Retinal pigment epithelial cell (primary cell): Measurements from ENCODE around the gene TMEM202.
"Not testable (repeated sequence)": the region's sequence is repeated elsewhere in the genome, so short reads cannot be mapped to it uniquely, and the experiment has no call there.

Experiments used
- DNase-seq: peaks from one replicate; pipeline ENCODE4 v3.0.0-alpha.2; 2010; ENCODE audit warnings: low read depth
- H3K4me3 ChIP-seq: 2 replicates; pipeline ENCODE4 v1.5.1; 2011; ENCODE audit warnings: mild to moderate bottlenecking, low read length, control low read depth, moderate library complexity
- TF ChIP-seq, protein P1 (sequence below): conservative IDR thresholded peaks from 2 replicates; pipeline ENCODE4 v1.5.1; 2011; ENCODE audit warnings: low read depth, low read length, control low read depth, inconsistent platforms

The TMEM202 gene

DNA sequence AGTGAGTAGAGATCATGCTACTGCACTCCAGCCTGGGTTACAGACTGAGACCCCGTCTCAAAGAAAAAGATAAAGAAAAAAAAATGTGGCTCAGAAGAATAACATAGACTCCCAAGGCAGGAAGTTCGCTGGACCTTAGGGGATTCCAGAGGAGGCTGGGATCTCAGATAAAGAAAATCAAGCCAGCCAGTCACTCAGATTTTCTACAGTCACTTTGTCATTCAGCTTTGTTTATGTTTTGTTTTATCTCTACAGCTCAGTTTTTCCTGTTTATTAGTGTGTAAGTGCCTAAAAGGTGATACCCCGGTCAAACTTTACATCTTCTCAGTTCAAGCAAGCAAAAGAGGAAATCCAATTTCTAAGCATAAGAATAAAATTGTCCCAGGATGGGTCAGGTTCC lies 6.3 kb downstream of the TMEM202 start:
- TF ChIP-seq, protein P1, sequence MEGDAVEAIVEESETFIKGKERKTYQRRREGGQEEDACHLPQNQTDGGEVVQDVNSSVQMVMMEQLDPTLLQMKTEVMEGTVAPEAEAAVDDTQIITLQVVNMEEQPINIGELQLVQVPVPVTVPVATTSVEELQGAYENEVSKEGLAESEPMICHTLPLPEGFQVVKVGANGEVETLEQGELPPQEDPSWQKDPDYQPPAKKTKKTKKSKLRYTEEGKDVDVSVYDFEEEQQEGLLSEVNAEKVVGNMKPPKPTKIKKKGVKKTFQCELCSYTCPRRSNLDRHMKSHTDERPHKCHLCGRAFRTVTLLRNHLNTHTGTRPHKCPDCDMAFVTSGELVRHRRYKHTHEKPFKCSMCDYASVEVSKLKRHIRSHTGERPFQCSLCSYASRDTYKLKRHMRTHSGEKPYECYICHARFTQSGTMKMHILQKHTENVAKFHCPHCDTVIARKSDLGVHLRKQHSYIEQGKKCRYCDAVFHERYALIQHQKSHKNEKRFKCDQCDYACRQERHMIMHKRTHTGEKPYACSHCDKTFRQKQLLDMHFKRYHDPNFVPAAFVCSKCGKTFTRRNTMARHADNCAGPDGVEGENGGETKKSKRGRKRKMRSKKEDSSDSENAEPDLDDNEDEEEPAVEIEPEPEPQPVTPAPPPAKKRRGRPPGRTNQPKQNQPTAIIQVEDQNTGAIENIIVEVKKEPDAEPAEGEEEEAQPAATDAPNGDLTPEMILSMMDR = no peak
- no peak overlapping the region for H3K4me3 ChIP-seq
- no peak for DNase-seq

DNA sequence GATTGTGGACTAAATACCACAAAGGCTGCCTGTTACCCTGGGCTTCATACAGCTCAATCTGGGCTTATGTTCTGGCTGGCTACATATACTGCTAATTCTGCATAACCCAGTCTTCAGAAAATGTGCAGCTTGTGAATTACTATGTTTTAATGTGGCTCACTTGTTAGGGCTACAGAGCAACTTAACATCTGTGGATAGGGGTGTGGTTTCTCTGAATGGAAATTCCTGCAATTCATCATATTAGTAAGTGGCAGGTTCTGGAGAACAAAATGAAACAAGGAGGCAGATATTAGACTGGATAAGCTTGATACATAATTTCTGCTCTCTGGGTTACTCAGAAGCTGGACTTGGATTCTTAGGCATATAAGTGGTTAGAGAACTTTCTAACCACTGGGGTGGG lies 6.7 kb downstream of the TMEM202 start:
- no peak overlapping the region for H3K4me3 ChIP-seq
- no peak for DNase-seq
- TF ChIP-seq, protein P1 = no peak

DNA sequence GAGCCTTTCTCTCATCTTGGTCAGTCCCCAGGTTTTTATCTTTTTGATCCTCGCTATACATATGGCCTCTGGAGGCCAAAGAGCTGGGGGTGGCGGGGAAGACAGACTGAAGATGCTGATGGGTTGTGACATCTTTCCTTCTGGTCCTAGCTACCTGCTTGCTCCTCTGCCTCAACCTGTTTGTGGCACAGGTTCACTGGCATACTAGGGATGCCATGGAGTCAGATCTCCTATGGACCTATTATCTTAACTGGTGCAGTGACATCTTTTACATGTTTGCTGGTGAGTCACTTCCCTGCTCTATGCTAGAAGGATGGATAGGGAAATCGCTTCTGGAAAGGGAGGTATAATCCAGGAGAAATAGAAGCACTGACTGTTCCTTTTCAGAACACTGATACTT lies 8.8 kb downstream of the TMEM202 start:
- TF ChIP-seq, protein P1 = no peak
- DNase-seq = no peak
- no peak overlapping the region for H3K4me3 ChIP-seq

DNA sequence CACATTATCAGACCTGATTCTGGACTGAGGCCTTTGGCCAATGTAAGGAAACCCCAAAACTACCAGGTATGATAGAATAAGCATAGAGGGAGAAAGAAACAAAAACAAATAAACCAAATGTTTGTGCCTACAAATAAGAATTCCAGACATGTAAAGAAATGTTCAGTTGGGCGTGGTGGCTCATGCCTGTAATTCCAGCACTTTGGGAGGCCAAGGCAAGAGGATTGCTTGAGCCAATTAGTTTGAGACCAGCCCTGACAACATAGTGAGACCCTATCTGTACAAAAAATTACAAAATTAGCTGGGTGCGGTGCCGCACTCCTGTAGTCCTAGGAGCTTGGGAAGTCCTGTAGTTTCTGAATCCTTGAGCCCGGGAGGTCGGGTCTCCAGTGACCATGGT lies 13.0 kb downstream of the TMEM202 start:
- DNase-seq = no peak
- H3K4me3 ChIP-seq = no peak overlapping the region
- TF ChIP-seq, protein P1 = no peak

DNA sequence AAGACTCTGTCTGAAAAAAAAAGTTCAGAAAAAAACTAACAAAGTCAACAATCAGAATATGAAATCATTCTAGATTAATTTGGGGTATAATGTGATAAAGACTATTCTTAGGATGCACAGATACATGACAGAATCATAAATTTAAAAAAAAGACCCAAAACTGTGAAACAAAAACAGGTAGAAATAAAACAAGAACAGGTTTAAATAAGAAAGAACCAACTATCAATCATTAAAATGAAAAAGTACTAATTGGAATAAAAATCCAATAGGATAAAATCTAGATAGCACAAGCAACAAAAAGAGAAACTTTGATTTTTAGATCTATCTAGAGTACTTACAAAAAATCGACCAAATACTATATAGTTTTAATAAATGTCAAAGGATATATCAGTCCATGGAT lies 13.4 kb downstream of the TMEM202 start:
- H3K4me3 ChIP-seq = no peak overlapping the region
- TF ChIP-seq, protein P1 = no peak
- DNase-seq = no peak

DNA sequence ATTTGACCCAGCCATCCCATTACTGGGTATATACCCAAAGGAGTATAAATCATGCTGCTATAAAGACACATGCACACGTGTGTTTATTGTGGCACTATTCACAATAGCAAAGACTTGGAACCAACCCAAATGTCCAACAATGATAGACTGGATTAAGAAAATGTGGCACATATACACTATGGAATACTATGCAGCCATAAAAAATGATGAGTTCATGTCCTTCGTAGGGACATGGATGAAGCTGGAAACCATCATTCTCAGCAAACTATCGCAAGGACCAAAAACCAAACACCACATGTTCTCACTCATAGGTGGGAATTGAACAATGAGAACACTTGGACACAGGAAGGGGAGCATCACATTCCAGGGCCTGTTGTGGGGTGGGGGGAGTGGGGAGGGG lies 15.2 kb downstream of the TMEM202 start:
- DNase-seq, H3K4me3 ChIP-seq: not testable (repeated sequence)

DNA sequence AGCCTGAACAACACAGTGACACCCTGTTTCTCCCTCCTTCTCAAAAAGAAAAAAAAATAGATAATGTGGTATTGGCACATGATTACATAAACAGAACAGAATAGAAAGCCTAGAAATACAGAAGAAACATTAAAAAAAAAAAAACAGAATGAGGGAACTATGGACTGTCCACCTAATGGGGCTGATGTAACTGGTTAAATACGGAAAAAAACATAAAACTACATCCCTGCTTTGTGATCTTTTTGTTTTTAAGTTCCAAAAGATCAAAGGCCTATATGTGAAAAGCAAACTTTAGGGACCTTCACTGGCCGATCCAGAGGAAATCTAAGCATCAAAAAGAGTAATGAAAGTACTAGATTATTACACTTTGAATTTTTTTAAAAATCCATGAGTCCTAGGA lies 17.2 kb downstream of the TMEM202 start:
- TF ChIP-seq, protein P1 = no peak

DNA sequence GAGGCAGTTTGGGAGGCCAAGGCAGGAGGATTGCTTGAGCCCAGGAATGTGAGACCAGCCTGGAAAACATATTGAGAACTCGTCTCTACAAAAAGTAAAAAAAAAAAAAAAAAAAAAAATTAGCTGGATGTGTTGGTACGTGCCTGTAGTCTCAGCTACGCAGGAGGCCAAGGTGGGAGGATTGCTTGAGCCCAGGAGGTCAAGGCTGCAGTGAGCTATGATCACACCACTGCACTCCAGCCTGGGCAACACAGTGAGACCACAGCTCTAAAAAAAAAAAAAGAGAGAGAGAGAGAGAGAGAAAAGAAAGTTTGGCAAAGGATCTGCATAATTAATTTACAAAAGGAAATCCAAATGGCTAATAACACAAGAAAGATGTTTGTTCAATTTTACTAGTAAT lies 21.7 kb downstream of the TMEM202 start:
- H3K4me3 ChIP-seq, DNase-seq: not testable (repeated sequence)

More for the DNA sequence above, 17.2 kb downstream of the TMEM202 start:
- DNase-seq = no peak
- no peak overlapping the region for H3K4me3 ChIP-seq
